GM23338 (cell line): ENCODE data around the gene FGGY. TPM values are rescaled to one million over a fixed set of nuclear protein-coding genes. Genes with fewer than 3 reads are reported as not detected.

Source experiments
- ATAC-seq: fragments of 200-7000 bp; cut with Tn5 transposase; 3 replicates; pipeline ENCODE4 v1.9.1; 2020
- DNase-seq: peaks from one replicate; pipeline ENCODE4 v3.0.0-alpha.2; 2015; ENCODE audit warnings: low spot score
- H2AFZ ChIP-seq: fragments of 200-600 bp; sonication (generic); 2 replicates; pipeline ENCODE4 v1.8.0; 2016; ENCODE audit warnings: antibody characterized with exemption, mild to moderate bottlenecking, moderate library complexity
- H3F3A ChIP-seq: fragments of 200-600 bp; sonication (generic); replicated peaks from 2 replicates; pipeline ENCODE4 v1.8.0; 2017; ENCODE audit warnings: antibody characterized with exemption, mixed run types, low read depth
- H3K27ac ChIP-seq: fragments of 200-600 bp; sonication (generic); 2 replicates; pipeline ENCODE4 v1.6.1; 2016; ENCODE audit warnings: low read depth
- H3K27me3 ChIP-seq: fragments of 200-600 bp; sonication (generic); 2 replicates; pipeline ENCODE4 v1.8.0; 2016; ENCODE audit warnings: mild to moderate bottlenecking, mixed run types, moderate library complexity; ENCODE audit not compliant: insufficient read depth
- H3K36me3 ChIP-seq: fragments of 200-600 bp; sonication (generic); 2 replicates; pipeline ENCODE4 v1.8.0; 2016; ENCODE audit warnings: mild to moderate bottlenecking; ENCODE audit not compliant: insufficient read depth
- H3K4me1 ChIP-seq: fragments of 200-600 bp; sonication (generic); 2 replicates; pipeline ENCODE4 v1.8.0; 2016; ENCODE audit warnings: mild to moderate bottlenecking, moderate library complexity; ENCODE audit not compliant: insufficient read depth
- H3K4me2 ChIP-seq: fragments of 200-600 bp; sonication (generic); 2 replicates; pipeline ENCODE4 v1.7.1; 2017; ENCODE audit warnings: mixed run types
- H3K4me3 ChIP-seq: fragments of 200-600 bp; sonication (generic); 2 replicates; pipeline ENCODE4 v1.6.1; 2016; ENCODE audit warnings: mixed run types
- H3K79me2 ChIP-seq: fragments of 200-600 bp; sonication (generic); replicated peaks from 2 replicates; pipeline ENCODE4 v1.8.0; 2017; ENCODE audit warnings: mild to moderate bottlenecking; ENCODE audit not compliant: insufficient read depth
- H3K9me2 ChIP-seq: fragments of 200-600 bp; sonication (generic); 2 replicates; pipeline ENCODE4 v1.8.0; 2017; ENCODE audit not compliant: insufficient read depth
- H4K20me1 ChIP-seq: fragments of 200-600 bp; sonication (generic); replicated peaks from 2 replicates; pipeline ENCODE4 v1.8.0; 2017; ENCODE audit warnings: mild to moderate bottlenecking; ENCODE audit not compliant: insufficient read depth
- H3K27ac Mint-ChIP-seq: 2 replicates; pipeline ENCODE4 v1.8.0; 2020; ENCODE audit warnings: inconsistent platforms, mild to moderate bottlenecking, moderate library complexity, mixed read lengths
- H3K27me3 Mint-ChIP-seq: 3 replicates; pipeline ENCODE4 v1.8.0; 2022; ENCODE audit warnings: low read depth, mild to moderate bottlenecking, moderate library complexity, mixed read lengths, inconsistent platforms; ENCODE audit not compliant: insufficient read depth, poor library complexity
- H3K36me3 Mint-ChIP-seq: 3 replicates; pipeline ENCODE4 v1.8.0; 2021; ENCODE audit warnings: low read depth, mild to moderate bottlenecking, inconsistent platforms, moderate library complexity, mixed read lengths
- H3K4me1 Mint-ChIP-seq: 3 replicates; pipeline ENCODE4 v1.8.0; 2020; ENCODE audit warnings: mild to moderate bottlenecking, inconsistent platforms, mixed read lengths
- H3K4me3 Mint-ChIP-seq: 3 replicates; pipeline ENCODE4 v1.8.0; 2021; ENCODE audit warnings: moderate library complexity, mild to moderate bottlenecking, inconsistent platforms, mixed read lengths
- H3K9me3 Mint-ChIP-seq: 3 replicates; pipeline ENCODE4 v1.8.0; 2020; ENCODE audit warnings: moderate library complexity, mild to moderate bottlenecking, inconsistent platforms, mixed read lengths
- CREB1 ChIP-seq: fragments of 250-450 bp; sonication (Bioruptor Pico); IDR thresholded peaks from 2 replicates; pipeline ENCODE4 v1.5.0; 2020; ENCODE audit warnings: low read depth, mild to moderate bottlenecking, moderate library complexity
- EZH2 ChIP-seq: fragments of 200-600 bp; sonication (generic); IDR thresholded peaks from one replicate; pipeline ENCODE4 v1.8.0; 2017; ENCODE audit warnings: antibody characterized with exemption, mild to moderate bottlenecking, low read depth; ENCODE audit not compliant: unreplicated experiment
- EZH2phosphoT487 ChIP-seq: fragments of 200-600 bp; sonication (generic); IDR thresholded peaks from one replicate; pipeline ENCODE4 v1.8.1; 2018; ENCODE audit warnings: antibody characterized with exemption; ENCODE audit not compliant: unreplicated experiment
- JUNB ChIP-seq: IDR thresholded peaks from one replicate; pipeline ENCODE4 v1.6.1; 2016; ENCODE audit warnings: antibody characterized with exemption; ENCODE audit not compliant: unreplicated experiment
- NANOG ChIP-seq: IDR thresholded peaks from 2 replicates; pipeline ENCODE4 v1.6.1; 2016; ENCODE audit warnings: antibody characterized with exemption, borderline replicate concordance
- POLR2AphosphoS5 ChIP-seq: IDR thresholded peaks from 2 replicates; pipeline ENCODE4 v1.6.1; 2016; ENCODE audit warnings: antibody characterized with exemption, low read depth
- ZNF114 ChIP-seq: fragments of 250-450 bp; sonication (Bioruptor Pico); IDR thresholded peaks from 2 replicates; pipeline ENCODE4 v1.5.0; 2020; ENCODE audit warnings: mild to moderate bottlenecking, moderate library complexity
- ZNF331 ChIP-seq: fragments of 250-450 bp; sonication (Bioruptor Pico); IDR thresholded peaks from 2 replicates; pipeline ENCODE4 v1.5.0; 2020; ENCODE audit warnings: low read depth, mild to moderate bottlenecking, moderate library complexity
- polyA plus RNA-seq: library from polyadenylated mRNA; unstranded; fragments of >200 nt; fragmentation: Nextera tagmentation; extraction: Ambion mirVana; gene quantifications from 2 replicates; pipeline ENCODE4 v1.2.1, GENCODE V29; 2016
- total RNA-seq: library from RNA; depleted of rRNA; stranded (reverse); fragments of >200 nt; shearing (Covaris generic); gene quantifications from 2 replicates; pipeline ENCODE4 v1.2.3, GENCODE V29; 2014
- TF ChIP-seq, protein P1 (sequence below): IDR thresholded peaks from 2 replicates; pipeline ENCODE4 v1.6.1; 2016; ENCODE audit warnings: antibody characterized with exemption
- TF ChIP-seq, protein P2 (sequence below): fragments of 250-450 bp; sonication (Bioruptor Pico); IDR thresholded peaks from 2 replicates; pipeline ENCODE4 v1.5.0; 2020; ENCODE audit warnings: mild to moderate bottlenecking, moderate library complexity
- TF ChIP-seq, protein P3 (sequence below), 2 experiments: fragments of 200-600 bp in 1 of 2; sonication (generic) in 1 of 2; conservative IDR thresholded peaks; 2 replicates each; pipeline versions ENCODE4 v1.5.1 to v1.6.1; 2016 to 2017; ENCODE audit warnings: antibody characterized with exemption in 2 of 2, low read depth in 2 of 2, mild to moderate bottlenecking in 2 of 2, moderate library complexity in 1 of 2

FGGY gene
- total and polyA plus RNA-seq, 2 experiments from 2014 or later = 10.9 to 21.4 TPM

DNA sequence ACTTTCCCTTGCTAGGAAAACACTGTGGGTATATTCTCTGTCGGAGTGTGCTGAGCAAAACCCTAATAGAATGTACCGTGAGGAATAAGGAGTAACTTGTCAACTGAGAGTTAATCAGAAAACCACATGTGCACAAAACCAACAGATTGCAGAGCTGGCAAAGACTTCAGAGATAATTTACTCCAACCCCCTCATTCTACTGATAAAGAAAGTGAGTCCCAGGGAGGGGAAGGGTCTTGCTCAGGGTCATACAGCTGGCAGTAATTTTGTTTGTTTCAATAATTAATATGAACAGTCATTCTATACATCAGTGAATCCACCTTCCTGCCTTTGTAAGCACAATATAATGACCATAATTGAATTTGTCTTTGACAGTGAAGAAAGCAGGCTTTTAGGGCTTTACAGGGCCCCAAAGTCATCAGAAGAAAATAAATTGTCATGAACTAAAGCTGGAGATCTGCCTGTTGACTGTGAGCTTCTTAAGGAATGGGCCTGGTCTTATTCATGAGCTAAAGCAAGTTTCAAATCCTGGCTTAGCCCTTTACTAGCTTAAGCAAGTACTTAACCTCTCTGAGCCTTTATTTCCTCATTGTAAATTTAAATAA, 450.6 kb downstream of the FGGY start:
- Mint-ChIP-seq H3K9me3 (no peaks in the 10 kb centered on the region), H3K27ac (no peak overlapping the region), H3K27me3 (no peaks in the 10 kb centered on the region), H3K36me3 (no peaks in the 10 kb centered on the region), H3K4me1 (no peaks in the 10 kb centered on the region), H3K4me3 (no peak overlapping the region)
- Histone ChIP-seq H3K4me1 (no peaks in the 10 kb centered on the region), H3K4me3 (no peak overlapping the region), H3K79me2 (no peaks in the 10 kb centered on the region), H3K27ac (no peak overlapping the region), H3K27me3 (no peaks in the 10 kb centered on the region), H3K36me3 (no peaks in the 10 kb centered on the region), H3F3A (no peaks in the 10 kb centered on the region), H3K9me2 (peaks cover 15% of the 10 kb centered on the region; the same call in 1 of the 2 replicates), H2AFZ (no peak overlapping the region), H4K20me1 (no peaks in the 10 kb centered on the region), H3K4me2 (no peak overlapping the region)
- TF ChIP-seq, protein P1, sequence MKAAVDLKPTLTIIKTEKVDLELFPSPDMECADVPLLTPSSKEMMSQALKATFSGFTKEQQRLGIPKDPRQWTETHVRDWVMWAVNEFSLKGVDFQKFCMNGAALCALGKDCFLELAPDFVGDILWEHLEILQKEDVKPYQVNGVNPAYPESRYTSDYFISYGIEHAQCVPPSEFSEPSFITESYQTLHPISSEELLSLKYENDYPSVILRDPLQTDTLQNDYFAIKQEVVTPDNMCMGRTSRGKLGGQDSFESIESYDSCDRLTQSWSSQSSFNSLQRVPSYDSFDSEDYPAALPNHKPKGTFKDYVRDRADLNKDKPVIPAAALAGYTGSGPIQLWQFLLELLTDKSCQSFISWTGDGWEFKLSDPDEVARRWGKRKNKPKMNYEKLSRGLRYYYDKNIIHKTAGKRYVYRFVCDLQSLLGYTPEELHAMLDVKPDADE = no peak
- TF ChIP-seq EZH2phosphoT487 = no peak
- no peak for TF ChIP-seq CREB1 (CRISPR knock-in tag)
- TF ChIP-seq JUNB = no peak
- ATAC-seq (no peak), DNase-seq (no peak)

DNA sequence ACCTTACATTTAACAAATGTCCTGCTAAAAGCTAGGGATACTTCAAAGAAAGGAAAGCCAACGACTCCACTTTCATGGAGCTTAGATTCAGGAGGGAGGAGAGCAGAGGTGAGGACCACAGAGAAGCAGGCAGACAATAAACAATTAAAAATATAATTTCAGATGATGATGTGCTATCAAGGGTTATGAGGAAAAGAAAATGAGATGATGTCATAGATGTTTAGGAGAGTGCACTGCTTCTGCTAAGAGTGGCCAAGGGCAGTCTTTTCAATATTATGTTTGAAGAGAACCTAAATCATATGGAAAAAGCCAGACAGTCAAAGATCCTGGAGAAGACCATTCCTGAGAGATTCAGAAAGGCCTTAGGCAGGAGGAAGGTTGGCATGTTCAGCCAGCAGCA, 451.2 kb downstream of the FGGY start:
- H3K4me3 ChIP-seq = no peak overlapping the region
- no peaks in the 10 kb centered on the region for H3K36me3 Mint-ChIP-seq
- no peaks in the 10 kb centered on the region for H4K20me1 ChIP-seq
- no peaks in the 10 kb centered on the region for H3K4me1 Mint-ChIP-seq
- H3K79me2 ChIP-seq = no peaks in the 10 kb centered on the region
- H3K27ac Mint-ChIP-seq = no peak overlapping the region
- ATAC-seq = no peak
- H3K36me3 ChIP-seq = no peaks in the 10 kb centered on the region
- no peaks in the 10 kb centered on the region for H3K27me3 ChIP-seq
- H3K27ac ChIP-seq = no peak overlapping the region
- H3F3A ChIP-seq = no peaks in the 10 kb centered on the region
- no peak overlapping the region for H3K4me3 Mint-ChIP-seq
- peaks cover 12% of the 10 kb centered on the region; the same call in 1 of the 2 replicates for H3K9me2 ChIP-seq
- no peak for DNase-seq
- no peak overlapping the region for H3K4me2 ChIP-seq
- H2AFZ ChIP-seq = no peak overlapping the region
- no peaks in the 10 kb centered on the region for H3K9me3 Mint-ChIP-seq
- H3K27me3 Mint-ChIP-seq = no peaks in the 10 kb centered on the region
- H3K4me1 ChIP-seq = no peaks in the 10 kb centered on the region
- TF ChIP-seq ZNF114 (no peak), NANOG (no peak), POLR2AphosphoS5 (no peak), EZH2phosphoT487 (no peak), CREB1 (CRISPR knock-in tag) (no peak), EZH2 (no peak), JUNB (no peak), ZNF331 (no peak)
- TF ChIP-seq, protein P2, sequence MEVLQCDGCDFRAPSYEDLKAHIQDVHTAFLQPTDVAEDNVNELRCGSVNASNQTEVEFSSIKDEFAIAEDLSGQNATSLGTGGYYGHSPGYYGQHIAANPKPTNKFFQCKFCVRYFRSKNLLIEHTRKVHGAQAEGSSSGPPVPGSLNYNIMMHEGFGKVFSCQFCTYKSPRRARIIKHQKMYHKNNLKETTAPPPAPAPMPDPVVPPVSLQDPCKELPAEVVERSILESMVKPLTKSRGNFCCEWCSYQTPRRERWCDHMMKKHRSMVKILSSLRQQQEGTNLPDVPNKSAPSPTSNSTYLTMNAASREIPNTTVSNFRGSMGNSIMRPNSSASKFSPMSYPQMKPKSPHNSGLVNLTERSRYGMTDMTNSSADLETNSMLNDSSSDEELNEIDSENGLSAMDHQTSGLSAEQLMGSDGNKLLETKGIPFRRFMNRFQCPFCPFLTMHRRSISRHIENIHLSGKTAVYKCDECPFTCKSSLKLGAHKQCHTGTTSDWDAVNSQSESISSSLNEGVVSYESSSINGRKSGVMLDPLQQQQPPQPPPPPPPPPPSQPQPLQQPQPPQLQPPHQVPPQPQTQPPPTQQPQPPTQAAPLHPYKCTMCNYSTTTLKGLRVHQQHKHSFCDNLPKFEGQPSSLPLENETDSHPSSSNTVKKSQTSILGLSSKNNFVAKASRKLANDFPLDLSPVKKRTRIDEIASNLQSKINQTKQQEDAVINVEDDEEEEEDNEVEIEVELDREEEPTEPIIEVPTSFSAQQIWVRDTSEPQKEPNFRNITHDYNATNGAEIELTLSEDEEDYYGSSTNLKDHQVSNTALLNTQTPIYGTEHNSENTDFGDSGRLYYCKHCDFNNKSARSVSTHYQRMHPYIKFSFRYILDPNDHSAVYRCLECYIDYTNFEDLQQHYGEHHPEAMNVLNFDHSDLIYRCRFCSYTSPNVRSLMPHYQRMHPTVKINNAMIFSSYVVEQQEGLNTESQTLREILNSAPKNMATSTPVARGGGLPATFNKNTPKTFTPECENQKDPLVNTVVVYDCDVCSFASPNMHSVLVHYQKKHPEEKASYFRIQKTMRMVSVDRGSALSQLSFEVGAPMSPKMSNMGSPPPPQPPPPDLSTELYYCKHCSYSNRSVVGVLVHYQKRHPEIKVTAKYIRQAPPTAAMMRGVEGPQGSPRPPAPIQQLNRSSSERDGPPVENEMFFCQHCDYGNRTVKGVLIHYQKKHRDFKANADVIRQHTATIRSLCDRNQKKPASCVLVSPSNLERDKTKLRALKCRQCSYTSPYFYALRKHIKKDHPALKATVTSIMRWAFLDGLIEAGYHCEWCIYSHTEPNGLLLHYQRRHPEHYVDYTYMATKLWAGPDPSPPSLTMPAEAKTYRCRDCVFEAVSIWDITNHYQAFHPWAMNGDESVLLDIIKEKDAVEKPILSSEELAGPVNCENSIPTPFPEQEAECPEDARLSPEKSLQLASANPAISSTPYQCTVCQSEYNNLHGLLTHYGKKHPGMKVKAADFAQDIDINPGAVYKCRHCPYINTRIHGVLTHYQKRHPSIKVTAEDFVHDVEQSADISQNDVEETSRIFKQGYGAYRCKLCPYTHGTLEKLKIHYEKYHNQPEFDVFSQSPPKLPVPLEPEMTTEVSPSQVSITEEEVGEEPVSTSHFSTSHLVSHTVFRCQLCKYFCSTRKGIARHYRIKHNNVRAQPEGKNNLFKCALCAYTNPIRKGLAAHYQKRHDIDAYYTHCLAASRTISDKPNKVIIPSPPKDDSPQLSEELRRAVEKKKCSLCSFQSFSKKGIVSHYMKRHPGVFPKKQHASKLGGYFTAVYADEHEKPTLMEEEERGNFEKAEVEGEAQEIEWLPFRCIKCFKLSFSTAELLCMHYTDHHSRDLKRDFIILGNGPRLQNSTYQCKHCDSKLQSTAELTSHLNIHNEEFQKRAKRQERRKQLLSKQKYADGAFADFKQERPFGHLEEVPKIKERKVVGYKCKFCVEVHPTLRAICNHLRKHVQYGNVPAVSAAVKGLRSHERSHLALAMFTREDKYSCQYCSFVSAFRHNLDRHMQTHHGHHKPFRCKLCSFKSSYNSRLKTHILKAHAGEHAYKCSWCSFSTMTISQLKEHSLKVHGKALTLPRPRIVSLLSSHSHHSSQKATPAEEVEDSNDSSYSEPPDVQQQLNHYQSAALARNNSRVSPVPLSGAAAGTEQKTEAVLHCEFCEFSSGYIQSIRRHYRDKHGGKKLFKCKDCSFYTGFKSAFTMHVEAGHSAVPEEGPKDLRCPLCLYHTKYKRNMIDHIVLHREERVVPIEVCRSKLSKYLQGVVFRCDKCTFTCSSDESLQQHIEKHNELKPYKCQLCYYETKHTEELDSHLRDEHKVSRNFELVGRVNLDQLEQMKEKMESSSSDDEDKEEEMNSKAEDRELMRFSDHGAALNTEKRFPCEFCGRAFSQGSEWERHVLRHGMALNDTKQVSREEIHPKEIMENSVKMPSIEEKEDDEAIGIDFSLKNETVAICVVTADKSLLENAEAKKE = no peak
- TF ChIP-seq, protein P3, sequence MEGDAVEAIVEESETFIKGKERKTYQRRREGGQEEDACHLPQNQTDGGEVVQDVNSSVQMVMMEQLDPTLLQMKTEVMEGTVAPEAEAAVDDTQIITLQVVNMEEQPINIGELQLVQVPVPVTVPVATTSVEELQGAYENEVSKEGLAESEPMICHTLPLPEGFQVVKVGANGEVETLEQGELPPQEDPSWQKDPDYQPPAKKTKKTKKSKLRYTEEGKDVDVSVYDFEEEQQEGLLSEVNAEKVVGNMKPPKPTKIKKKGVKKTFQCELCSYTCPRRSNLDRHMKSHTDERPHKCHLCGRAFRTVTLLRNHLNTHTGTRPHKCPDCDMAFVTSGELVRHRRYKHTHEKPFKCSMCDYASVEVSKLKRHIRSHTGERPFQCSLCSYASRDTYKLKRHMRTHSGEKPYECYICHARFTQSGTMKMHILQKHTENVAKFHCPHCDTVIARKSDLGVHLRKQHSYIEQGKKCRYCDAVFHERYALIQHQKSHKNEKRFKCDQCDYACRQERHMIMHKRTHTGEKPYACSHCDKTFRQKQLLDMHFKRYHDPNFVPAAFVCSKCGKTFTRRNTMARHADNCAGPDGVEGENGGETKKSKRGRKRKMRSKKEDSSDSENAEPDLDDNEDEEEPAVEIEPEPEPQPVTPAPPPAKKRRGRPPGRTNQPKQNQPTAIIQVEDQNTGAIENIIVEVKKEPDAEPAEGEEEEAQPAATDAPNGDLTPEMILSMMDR (conservative IDR thresholded peaks at IDR 0.05; ENCODE audit: low read depth in 2 of 2) = no peak
- TF ChIP-seq, protein P1 = no peak
